NCI-H2227 treated with DMSO at 0.1 percent for 48 hours (cell line): Measurements from ENCODE around the gene CSF3R.
"Not testable (repeated sequence)": the region's sequence is repeated elsewhere in the genome, so short reads cannot be mapped to it uniquely, and the experiment has no call there.

Experiments
- DNase-seq: peaks from one replicate; lab custom pipeline; 2025; lab: John Stamatoyannopoulos, UW

Gene CSF3R

DNA sequence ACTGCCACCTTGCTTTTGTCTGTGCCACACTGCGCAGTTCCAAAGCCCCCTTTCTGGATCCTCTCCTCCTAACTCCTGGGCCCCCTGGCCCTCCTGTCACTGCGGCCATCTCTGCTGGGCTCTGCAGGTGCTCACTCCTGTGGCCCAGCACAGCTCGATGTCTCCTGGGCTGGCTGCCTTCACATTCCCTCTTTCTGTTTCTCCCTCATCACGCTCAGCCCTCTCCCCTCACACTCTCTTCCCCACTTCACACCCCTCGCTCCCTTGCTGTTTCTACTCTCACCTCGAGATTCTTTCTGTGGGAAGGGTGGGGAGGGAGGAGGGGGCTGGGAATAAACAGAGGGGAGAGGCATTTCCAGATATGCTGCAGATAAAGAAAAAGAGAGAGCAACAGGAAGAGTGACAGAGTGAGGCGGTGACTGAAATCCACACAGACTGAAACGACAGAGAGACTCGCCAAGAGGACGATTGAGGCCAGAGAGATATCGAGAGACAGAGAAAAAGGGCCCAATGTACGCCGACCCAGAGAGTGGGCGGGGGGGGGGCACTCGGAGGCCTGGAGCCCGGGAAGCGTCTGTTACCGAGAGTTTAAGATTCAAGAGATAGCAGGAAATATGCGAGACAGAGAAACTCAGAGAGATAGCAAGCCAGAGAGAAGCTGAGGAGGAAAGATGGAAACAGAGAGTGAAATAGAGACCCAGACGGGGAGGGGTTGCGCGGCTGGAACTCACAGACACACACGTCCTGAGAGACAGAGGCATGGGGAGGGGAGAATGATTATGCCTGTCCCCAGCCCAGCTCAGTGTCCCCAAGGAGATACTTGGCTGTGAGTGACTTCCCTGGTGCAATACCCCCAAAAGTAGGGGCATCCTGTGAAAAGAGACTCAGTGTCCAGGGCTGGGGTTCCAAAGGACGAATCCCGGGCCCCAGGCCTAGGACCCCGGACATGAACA is 666 bp downstream of the CSF3R start:
- no peak for DNase-seq

DNA sequence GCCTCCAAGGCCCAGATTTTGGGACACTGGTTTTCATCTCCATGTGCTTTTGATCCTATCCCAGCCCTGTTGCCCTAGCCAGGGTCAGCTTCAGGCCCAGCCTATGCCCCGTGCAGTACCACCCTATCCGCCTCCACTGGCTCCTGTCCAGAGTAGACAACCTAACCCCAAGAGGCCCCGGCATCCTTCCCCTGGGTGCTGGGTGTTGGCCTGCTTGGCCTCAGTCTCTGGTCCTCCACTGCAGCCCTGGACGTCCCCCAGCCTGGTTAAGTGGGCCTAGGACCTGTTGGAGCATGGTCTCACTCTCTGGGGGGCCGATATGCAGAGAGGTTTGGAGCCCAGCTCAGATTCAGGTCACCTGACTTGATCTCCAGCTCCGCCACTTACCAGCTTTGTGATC is 1.6 kb downstream of the CSF3R start:
- DNase-seq = no peak

DNA sequence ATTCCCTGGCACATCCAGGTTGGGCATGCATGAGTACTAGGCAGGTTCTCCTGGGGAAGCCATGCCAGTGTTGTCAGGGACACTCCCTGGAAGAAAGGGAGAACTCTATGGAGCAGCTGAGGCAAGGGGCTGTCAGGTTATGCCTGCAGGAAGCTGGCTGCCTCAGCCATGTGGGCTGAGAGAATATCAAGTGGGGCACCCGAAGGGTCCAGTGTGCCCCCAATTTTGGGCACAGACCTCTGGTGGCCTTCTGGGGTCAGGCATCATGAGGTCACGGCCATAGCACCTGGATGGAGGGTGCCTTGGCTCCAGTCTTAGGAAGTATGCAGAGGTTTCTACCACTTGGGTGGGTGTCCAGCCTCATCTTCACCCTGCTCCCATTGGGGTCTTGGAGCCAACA is 2.6 kb downstream of the CSF3R start:
- no peak for DNase-seq

DNA sequence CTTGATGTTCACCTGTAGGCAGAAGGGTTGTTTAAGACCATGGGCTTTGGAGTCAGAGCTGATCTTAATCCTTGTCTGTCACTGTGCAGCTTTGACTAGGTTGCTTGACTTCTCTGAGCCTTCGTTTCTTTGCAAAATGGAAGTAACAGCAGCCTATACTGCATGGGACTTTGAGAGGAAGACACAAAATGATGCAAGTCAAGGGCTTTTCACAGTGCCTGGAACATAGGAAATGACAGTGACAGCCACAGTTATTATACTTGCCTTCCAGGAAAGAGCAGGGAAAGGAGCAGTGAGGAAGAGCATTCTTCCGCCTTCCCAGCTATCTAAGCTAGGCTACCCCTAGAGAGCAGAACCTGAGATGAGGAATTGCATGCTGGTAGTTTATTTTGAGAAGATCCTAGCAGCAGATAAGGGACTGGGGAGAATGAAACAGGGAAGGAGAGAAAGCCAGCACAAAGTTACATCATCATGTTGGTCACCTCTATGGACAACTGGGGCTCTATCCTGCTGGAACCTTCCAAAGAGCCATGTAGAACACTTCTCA is 3.1 kb downstream of the CSF3R start:
- DNase-seq = no peak

DNA sequence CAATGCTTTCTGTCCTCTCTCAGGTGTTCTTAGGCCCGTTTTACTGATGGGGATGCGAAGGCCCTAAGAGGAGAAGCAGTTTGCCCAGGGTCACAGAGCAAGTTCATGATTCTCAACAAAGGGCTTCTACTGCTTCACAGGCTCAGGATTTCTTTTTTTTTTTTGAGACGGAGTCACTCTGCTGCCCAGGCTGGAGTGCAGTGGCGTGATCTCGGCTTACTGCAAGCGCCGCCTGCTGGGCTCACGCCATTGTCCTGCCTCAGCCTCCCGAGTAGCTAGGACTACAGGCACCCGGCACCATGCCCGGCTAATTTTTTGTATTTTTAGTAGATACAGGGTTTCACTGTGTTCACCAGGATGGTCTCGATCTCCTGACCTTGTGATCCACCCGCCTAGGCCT is 5.1 kb downstream of the CSF3R start:
- not testable (repeated sequence) for DNase-seq

DNA sequence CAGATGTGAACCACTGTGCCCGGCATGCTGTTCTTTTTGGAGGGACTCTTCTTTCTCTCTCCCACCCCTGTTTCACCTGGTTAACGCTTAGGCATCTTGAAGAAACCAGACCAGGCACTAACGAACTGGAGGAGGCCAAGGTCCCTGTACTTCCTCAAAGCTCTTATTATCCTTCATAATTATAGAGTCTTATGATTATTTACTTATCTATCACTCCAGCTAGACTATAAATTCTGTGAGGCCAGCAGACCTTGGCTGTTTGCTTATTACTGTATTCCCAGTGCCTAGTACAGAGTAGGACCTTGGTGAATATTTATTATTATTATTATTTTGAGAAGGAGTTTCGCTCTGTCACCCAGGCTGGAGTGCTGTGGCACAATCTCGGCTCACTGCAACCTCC is 5.8 kb downstream of the CSF3R start:
- no peak for DNase-seq

DNA sequence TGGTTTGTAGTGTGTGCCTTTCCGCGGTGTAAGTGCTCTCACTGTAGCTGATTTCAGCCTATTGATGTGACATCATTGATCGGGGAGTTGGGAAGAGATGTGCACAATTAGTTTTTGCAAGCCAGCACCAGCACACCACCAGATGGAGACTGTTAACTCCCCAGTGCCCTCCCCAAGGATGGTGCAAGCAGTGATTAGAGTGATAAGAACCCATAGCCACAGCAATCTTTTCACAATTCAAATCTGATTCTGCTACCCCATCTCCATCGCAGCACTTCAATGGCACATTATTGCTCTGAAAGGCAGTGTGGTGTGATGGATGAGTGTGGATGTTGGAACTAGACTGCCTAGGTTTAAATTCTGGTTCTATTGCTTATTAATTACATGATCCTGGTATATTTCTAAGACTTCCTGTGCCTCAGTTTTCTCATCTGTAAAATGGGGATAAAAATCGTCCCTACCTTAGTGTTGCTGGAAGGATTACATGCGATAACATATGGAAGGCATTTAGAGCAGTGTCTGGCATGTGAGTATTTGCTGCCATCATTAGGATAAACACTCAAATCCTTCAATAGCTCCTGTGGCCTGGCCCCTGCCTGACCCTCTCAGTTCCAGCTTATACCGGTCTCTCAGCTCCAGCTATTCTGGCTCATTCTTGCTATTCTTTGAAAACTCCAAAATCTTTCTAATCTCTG is 6.7 kb downstream of the CSF3R start:
- no peak for DNase-seq

DNA sequence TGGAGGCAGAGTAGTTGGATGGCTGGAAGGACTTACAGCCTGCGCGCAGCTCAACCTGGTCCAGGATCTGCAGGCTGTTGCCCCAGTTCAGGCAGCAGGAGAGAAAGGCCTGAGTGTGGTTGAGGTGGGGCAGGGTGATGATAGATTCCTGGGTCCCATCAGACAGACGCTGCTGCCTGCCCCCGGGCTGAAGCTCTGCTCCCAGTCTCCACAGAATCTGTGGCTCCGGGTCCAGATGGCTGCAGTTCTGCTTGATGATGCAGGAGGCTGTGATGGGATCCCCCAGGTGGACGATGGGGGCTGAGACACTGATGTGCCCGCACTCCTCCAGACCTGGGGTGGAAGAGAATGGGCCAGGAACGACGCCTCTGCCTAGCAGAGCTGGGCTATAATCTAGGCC is 7.4 kb downstream of the CSF3R start:
- DNase-seq = no peak

DNA sequence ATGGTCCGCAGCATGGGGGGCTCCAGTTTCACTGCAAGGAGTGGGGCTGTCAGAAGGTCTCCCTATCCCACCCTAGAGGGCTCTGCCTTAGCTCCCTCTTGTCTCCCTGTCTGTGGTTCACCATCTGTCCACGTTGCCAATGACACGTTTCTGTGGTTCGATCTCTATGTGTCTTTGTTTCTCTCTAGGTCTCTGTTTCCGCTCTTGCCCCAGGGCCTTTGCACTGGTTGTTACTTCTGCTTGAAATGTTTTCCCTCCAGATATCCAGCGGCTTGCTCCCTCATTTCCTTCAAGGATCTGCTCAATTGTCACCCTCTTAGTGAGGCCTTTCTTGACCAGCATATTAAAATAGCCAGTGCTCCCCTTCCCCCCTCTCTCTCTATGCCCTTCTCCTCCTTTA is 10.1 kb downstream of the CSF3R start:
- DNase-seq = no peak

DNA sequence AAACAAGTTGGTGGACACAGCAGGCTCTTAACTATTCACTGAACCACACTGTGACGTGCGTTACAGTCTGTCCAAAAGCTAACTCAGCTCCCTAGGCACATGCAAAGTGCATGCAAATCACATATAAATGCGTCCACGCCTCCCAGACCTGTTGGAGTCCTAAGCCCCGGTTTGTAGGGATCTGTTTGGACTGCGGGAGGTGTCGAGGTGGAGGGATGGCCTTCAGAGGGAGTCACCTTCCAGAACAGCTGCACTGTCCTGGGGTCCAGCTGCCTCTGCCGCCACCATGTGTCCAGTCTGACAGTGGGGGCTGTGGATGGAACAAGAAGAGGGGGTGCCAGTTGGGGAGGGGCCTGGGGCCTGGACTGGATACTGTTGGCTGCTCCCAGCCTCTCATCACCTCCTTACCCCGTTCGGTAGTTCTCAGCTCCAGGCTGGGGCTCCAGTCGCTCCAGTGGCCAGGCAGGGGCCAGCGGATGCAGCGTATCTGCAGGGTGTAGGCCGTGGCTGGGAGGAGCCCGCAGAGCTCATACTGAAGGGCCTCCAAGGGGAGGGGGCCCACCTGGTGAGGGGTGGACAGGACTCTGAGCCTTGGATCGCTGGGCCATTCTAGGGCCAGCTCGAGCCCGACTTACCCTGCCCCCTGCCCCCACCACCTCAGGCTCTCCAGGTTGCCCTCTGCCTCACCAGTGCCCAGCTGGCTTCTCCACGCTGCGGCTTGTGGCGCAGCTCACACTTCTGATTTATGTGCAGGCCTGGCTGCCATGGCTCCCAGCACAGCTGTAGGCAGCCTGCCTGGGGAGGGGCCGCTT is 10.7 kb downstream of the CSF3R start:
- DNase-seq = no peak

DNA sequence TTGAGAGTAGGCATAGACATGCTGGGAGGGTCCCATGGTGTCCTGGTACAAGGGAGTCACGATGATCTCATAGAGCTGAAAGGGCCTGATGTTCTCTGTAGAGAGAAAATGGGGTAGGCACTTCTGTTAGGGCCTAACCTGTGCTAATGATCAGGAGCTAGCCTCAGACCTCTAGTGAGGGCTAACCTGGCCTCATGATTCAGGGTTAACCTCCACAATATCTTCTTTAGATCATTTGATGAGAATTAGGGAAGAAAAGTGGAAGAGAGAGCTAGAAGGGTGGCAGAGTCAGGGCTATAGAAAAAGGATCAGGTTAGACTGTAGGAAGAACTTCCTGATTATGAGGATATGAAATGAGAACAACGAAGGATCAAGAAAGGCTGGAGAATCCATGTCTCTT is 13.6 kb downstream of the CSF3R start:
- no peak for DNase-seq

DNA sequence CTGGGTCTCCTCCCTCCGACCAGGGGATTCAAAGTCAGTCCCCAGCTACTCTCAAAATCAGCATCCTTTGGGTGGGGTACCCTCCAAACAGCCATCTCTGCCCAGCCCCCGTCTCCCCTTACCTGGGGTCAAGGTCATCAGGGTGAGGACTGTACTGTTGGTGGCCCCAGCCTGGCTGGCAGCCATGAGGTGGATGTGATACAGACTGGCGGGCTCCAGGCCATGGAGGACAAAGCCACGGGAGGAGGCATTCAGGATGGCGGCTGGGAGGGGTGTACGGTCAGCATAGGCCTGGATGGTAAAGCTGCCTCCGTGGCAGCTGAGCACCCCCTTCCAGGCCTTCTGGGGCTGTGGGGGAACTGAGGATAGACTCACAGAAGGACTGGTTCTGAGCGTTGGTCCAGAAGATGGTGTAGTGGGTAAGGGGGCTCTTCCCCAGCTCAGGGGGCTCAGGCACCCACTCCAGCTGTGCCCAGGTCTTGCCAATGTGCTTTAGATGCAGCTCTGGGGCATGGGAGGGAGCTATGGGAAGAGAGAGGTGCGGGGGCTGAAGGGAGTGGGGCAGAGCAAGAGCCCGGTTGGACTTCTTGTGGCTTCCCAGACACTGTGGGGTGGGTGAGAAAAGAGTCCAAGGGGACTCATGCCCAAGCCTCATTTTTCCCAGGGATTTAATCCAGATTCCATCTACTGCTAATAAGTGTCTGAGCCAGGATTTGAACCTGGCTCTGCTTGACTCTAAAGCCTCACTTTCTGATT is 14.8 kb downstream of the CSF3R start:
- no peak for DNase-seq

DNA sequence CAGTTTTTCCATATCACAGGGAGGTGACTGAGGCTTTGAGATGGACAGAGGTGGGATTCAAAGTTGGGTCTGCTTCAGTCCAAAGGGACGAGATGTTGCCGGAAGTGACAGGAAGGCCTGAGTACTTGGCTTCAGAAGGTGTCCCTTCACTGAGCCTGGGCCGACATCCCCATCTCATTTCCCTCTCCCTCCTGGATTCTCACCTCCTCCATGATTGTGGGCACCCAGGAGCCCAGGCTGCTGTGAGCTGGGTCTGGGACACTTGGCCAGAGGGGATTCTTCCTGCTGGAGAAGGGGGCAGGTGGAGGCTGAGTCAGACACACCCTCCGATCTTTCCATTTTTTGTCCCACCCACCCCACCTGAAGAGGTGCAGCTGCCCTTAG is 15.7 kb downstream of the CSF3R start:
- DNase-seq = no peak

DNA sequence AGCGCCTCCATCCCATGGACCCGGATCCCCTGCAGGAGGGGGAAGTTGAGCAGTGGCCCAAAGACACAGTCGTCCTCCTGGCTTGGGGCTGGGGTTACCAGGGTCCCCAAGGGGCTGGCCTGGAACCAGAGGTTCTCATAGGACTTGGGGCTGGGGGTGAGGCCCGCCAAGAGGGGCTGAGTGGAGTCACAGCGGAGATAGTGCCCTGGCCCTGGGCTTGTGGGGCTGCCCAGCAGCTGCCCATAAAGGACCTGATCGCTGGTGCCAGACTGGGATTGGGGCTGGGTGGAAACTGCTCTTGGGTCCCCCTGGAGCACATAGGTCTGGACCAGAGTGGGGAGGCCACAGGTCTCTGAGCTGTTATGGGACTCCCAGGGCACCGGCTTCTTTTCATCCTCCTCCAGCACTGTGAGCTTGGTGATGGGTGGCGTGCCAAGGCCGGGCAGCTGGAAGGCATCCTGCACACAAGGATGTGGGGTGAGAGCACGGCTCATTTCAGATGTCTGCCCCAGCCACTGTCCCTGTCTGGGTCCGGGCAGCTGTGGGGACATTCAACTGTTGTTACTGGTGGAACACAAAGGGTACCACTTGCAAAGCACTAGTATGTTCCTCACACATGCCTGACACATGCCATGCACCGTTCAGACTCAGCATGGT is 16.2 kb downstream of the CSF3R start:
- no peak for DNase-seq

DNA sequence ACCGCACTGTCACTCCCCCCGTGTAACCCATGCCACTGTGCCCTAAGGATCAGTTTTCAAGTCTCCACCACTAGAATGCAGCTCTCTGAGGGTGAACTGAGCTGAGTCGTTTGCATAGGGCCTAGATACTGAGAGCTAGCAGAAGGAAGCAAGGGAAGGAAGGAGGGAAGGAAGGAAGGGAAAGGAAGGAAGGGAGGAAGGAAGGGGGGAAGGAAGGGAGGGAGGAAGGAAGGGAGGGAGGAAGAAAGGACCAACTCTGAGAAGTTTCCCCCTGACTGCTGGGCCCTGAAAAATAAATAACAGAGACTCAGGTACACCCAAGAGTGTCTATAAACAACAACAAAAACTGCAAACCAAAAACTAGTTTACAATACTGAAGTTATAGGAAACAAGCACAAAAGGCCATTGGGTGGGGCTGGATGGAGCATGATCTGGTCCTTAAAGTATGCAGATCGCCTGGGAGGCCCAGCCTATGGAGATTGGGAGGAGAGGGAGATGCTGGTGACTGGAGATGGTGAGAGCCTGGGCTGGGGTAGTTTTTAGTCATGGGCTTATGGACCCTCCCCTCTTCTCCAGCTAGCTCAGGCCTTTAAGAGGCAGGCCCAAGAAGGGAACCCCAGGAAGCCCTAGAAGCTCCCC is 16.9 kb downstream of the CSF3R start:
- DNase-seq = no peak

DNA sequence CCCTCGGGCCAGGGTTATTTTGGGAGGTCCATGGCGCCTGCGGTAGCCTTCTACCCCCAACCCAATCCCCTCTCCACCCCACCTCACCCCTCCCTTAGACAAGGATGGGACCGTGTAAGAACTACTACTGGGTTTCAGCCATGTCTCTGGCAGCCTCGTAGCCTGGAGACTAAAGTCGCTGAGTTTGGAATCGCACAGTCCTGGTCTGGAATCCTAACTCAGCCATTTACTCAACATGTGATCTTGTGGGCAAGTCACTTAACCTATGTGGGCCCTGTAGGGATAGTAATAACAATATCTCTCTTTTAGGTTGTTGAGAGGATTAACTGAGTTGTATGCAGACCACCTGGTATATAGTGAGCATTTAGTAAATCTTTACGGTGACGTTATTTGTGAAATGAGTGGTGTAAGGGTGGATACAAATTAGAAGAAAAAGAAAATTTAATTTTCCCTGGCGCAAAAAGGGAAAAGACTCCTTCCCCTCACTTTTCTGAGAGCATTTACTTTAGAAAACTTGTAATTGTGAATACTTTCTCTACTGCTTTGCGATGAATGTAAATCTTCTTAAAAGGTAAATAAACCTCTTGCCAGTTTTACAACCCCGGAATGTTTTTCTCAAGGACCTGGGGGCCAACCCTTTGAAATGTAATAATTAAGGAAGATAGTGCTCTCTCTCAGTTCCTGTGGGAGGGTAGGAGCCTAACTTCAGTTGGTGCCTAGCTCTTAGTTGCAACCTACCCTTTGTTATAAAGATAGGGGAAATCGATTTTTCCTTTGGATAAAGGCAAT is 17.9 kb downstream of the CSF3R start:
- DNase-seq = no peak

DNA sequence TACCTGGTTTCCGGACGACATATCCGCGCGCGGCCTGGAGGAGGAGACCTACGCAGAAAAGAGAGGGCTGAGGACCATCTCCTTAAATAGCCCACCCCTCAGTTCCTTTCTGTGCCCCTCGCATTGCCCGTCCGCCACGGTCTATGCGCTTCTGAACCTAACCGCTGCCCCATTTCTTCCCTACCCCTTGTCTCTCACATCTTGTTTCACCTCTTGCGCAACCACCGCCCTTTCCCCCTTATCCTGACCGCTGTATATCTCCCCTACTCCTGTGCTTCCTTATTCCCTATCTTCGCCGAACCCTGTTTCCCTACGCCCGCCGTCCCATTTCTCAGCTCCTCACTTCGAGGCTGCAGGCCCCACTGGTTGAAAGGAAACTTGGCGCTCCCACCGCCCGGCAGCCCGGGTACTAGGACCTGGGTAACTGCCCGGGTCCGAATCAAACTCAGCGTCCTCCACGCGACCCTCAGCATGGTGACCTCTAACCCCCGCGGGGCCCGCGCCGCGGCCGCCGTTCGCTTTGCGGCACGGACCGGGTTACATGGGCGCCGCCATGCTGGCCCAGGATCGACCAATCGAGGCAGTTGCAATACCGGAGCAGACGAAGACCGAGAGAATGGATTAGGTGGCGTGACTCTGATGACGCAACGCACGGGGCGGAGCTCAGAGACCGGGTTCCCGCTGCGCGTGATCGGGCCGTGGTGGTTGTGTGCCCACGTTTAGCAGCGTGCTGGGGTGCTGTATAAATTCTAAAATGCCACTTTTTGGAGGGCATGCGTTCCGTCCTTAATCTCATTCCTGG is 18.7 kb downstream of the CSF3R start, which contains the start of gene MRPS15:
Gene MRPS15, minus strand, starts transcription at position 582 of the 802 bp plus-strand sequence. Its CDS starts 109 bp downstream, at position 473.
- peak; percentile 95 for DNase-seq

DNA sequence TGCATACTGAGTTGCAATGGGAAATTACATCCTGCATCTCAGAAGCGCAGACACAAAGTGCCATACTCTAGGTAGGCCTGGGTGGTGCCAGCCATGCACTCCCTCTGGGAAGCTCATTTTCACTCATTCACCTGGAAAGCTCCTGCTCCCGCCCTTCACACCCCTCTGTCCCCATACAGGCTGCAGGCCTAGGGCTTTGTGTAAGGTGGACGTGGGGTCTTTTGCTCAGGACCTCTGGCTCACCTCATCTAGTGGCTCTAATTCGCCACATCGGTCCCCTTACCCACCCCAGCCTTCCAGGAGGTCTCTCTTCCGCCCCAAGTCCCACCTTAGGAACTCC is 19.3 kb downstream of the CSF3R start:
- DNase-seq = no peak

DNA sequence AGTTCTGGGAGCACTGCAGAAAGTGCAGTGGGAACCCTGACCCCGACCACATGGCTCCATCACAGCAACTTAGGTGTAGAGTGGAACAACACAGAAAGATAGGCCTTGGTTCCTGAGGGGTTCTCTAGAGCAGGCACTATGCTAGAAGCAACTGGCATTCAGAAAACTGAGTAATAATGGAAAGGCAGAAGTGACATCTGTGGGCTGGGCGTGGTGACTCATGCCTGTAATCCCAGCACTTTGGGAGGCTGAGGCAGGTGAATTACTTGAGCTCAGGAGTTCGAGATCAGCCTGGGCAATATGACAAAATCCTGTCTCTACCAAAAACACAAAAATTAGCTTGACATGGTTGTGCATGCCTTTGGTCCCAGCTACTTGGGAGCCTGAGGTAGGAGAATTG is 23.8 kb downstream of the CSF3R start:
- DNase-seq = no peak
